Inferior parietal cortex (tissue), 1 donor: Measurements from ENCODE around the gene ELMO3.

Experiments
- DNase-seq: peaks from one replicate; pipeline ENCODE4 v3.0.0-alpha.2; 2016; ENCODE audit errors: extremely low spot score

The ELMO3 gene, protein sequence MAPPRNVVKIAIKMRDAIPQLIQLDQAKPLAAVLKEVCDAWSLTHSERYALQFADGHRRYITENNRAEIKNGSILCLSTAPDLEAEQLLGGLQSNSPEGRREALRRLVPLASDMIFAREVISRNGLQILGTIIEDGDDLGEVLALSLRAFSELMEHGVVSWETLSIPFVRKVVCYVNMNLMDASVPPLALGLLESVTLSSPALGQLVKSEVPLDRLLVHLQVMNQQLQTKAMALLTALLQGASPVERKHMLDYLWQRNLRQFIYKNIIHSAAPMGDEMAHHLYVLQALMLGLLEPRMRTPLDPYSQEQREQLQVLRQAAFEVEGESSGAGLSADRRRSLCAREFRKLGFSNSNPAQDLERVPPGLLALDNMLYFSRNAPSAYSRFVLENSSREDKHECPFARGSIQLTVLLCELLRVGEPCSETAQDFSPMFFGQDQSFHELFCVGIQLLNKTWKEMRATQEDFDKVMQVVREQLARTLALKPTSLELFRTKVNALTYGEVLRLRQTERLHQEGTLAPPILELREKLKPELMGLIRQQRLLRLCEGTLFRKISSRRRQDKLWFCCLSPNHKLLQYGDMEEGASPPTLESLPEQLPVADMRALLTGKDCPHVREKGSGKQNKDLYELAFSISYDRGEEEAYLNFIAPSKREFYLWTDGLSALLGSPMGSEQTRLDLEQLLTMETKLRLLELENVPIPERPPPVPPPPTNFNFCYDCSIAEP

GRCh38 chr16:67199011-67199807, at the start of gene ELMO3:
ELMO3 (plus strand) TSS chr16:67199131; CDS start chr16:67199327, 196 bp downstream.
- no peak for DNase-seq

- no peak for DNase-seq
These were observed 49.5 kb upstream of the ELMO3 start for GRCh38 chr16:67149276-67150046.

DNA sequence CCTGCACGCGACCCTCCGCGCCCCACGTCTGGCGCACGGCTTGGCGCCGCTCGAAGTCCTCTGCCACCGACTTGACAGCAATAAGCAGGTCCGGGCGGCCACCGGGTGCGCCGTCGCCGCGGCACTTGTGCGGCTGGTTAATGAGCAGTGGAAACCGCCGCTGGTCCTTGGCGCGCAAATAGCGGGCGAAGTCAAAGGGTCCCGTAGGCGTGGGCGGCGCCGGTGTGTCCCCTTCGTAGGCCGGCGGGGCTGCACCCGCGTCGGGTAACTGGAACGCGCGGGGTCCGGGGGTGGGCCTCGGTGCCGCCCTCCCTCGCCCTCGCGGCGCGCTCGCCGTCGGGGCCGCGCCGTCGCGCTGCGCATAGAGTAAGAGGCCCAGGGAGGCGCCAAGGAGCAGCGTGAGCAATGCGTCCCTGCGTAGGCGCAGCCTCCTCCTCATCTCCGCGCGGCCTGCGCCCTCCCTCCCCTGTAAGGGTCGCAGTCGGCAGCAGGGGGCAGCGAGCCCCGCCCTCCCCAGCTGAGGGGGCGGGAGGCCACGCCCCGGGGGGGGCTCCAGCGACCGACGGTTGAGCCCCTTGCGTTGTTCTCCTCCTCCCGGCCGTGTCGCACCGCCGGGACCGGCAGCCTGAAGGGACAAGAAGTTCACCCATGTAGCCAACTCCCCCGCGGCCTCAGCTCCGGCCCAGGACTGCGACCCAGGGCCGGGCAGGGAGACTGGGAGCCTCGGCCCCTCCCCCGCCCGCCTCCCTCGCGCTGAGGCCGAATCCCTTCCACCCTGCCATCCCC, 48.7 kb upstream of the ELMO3 start:
- no peak for DNase-seq

DNA sequence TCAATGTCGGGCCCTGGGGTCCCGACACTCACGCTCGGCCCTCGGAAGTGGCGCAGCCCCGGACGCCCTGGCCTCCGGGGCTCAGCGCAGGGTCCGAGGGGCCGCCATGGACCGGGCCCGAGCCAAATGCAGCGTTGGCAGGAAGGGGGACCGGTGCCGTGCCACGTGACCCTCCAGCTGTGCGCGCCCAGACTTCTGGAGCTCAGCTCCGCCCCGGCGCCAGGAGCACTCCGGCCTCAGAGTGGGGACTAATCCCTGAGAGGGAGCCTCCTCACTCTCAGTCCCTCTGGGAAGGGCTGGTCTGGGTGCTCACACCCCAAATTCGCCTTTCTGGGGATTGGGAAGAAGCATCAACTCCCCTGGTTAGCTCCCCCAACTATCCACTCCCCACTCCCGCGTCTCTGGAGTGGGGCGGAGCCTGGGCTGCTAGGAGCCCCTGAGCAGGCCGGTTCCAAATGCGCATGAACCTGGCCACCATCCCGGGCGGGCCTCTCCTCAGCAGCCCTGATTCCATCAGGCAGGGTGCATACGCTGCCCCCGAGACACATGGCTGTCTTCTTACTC, 48.0 kb upstream of the ELMO3 start, which contains the start of gene B3GNT9:
Gene B3GNT9, minus strand, starts transcription at position 166 of the 564 bp plus-strand sequence. CDS start 513 bp downstream, outside the sequence.
- peak; percentile 66 for DNase-seq

DNA sequence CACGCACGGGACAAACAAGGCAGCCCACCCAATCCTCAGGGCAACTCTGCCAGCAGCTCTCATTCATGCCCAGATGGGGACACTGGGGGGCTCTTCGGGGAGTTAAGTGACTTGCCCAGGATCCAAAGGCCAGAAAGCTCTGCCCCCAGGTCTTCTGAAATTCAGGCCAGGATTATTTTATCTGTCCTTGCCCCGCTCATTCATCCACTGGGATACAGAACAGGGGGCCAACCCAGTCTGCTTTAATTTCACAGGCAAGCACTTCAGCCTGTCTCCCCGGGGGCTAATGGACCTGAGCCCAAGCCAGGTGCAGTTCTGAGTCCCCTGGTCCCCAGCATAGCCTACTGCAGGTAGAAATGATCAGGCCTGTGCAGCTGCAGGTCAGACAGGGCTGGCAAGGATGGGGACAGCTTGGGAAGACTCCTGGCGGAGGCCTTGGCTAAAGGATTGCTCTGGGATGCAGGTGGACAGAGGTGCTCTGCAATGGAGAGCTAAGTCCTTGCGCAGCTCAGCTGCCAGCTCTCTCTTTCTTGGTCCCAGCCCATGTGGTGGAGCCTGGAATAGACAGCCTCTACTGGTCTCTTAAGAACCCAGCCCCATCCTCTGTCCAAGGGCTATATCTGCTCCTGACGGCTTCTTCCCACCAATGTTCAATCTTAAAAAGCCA, 47.4 kb upstream of the ELMO3 start:
- DNase-seq: no peak

DNA sequence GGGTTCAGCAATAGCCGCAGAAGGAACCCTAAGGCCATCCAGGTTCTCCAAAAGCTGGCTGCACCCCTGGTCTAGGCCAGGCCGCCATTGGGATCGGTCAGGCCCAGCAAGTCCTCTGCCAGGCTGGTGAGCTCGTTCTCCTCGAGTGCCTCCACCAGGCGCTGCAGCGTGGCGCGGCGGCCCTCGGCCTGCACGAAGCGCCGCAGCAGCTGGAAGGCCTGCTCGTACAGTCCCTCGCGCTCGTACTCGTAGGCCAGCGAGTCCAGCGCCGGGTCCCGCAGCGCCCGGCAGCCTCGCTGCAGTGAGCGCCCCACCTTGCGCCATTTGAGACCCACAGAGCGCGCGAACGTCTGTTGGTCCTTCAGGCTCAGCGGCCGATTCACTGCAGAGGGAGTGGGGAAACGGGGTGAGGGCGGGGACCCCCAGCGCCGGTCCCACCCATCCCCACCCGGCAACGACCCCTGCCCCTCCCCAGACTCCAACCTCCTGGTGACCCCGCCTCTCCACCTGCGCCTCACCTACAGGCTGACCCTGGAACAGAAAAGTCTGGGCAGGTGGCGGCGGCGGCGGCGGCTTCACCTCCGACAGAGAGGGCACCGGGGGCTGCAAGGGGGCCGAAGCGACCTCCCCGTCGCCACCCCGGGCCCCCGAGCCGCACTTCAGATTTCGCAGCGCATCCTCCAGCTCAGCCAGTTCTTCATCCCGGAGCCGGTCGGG, 44.2 kb upstream of the ELMO3 start:
- DNase-seq: no peak

DNA sequence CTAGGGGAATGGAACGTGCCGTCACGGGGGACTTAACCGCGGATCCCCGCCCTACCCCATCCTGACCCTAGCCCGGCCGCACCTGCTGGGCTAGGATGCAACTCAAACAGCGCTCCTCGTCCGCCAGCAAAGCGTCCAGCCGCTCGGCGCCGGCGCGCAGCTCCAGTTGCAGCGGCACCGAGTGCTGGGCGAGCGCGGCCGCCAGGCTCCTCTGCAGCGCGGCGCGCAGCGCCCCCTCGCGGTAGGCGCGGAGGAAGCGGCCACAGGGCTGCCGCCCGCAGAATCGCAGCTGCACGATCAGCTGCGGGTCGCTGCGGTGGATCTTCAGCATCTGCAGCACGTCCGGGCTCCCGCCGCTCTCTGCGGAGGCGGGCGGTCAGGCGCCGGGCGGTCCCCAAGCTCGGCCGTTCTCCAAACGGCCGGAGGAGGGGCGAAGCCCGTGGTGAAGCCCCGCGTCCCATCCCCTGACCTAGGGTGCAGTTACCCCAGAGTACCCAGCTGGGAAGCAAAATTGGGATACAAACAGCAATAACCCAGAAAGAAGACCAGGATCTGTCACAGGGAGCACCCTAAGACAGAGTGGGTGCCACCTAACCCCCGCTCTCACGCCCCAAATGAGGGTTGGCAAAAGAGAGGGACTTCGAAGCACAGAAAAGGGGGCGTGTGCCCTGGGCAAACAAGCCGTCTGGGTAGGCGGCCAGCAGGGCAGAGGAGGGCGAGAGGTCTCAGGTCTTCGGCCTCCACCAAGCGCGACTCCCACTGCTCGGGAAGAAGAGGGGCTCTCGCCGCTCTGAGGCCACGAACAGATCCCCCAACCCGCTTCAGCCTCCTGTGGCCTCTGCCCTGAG, 43.4 kb upstream of the ELMO3 start:
- peak; percentile 79 for DNase-seq

DNA sequence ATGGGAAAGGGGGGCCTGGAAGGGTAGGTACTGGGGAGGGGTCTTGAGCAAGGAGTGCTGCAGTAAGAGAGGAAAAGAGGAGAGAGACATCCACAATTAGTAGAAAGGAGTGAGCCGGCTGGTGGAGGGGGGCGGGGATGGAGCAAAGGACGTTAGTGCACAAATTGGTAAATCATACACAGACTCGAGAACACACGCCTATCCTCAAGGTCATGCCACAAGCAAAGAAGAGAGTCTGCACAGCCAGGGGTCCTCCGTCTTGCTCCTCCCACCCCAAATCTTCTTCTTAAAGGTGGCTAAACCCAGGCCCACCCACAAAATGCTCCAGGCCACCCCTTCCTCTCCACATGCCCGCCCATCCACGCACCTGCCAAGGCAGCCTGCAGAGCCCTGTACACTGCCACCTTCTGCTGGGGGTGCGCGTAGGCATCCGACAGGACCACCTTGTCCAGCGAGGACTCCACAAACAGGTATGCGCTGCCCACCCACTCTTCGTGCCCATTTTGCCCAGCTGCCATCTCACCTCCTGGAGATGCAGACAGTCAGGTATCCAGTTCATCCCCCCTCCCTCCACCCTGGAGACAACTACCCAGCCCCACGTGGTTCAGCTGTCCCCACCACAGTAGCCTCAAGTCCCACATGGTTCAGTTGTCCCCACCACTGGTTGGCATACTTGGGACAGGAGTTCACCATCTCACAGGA, 42.6 kb upstream of the ELMO3 start:
- DNase-seq: no peak

DNA sequence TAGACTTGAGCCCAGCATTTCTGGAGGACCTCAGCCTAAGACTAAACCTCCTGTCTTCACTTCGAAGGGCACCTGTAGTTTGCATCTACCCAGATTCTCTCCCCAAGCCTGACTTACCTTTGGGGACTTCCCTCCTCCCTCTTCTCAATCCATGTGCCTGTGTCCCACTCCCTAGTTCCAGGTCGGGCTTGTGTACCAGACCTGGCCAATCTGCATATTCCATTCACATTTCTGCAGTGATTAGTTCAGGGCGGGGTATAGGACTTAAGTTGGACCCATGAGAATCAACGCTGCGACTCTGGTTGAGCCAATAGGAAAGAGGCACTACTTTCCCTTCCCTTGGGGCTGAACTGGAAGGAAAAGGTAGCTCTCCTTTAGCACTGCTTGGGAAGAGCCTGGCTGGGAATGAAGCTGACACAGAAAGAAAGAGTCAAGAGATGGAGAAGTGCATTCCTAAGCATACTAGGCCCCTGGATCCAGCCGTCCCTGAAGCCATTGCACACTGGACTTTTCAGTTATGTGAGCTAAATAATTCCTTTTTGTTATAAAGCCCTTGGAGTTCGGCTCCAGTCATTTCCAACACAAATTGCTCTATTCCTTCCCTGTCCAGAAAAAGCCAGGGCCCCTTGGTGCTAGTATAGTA, 41.7 kb upstream of the ELMO3 start:
- DNase-seq: no peak

GRCh38 chr16:67157892-67158635, 40.9 kb upstream of the ELMO3 start:
- no peak for DNase-seq

DNA sequence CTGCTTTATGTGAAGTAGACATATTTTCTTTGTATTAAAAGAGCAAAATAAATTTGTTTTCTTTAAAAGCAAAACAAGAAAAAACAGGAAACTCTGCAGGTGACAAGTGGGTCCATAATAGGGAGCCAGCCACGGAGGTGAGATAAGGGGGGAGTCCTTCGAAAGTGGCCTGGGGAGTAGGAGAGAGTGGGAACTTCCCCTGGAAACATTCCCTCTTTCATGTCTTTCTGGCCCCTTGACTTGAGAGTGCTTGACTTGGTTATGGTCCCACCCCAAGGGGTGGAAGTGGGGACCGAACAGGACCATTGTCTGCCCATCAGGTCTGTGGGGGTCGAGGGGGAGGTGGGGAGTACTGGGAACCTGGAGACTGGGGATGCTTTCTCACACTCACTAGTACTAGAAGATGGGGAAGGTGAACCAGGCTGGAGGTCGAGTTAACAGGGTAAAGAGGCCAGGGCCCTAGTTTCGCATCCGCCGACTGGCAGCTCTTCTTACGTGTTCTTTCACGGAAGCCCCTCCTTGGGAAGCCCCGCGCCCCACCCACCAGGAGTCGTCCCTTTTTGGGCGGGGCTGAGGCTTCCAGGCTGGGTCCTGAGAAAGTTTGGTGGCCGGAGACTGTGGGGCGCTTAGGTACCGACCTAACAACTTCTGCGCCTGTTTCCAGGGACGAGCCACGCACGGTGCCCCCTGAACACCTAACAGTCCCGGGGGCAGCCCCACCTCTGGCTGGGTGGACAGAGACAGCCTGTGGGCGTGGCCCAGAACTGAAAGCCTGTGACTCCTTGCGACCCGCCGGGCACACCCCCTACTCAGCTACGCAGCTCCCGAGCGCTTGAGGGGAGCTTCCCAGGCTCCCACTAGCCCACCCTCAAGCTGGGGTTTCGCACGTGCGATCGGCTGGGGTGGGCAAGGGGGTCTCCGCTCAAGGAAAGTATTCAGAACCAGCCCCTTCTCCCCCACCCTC, 40.0 kb upstream of the ELMO3 start:
- DNase-seq: no peak

- DNase-seq: no peak
These were observed 37.3 kb upstream of the ELMO3 start for GRCh38 chr16:67161595-67162058.

DNA sequence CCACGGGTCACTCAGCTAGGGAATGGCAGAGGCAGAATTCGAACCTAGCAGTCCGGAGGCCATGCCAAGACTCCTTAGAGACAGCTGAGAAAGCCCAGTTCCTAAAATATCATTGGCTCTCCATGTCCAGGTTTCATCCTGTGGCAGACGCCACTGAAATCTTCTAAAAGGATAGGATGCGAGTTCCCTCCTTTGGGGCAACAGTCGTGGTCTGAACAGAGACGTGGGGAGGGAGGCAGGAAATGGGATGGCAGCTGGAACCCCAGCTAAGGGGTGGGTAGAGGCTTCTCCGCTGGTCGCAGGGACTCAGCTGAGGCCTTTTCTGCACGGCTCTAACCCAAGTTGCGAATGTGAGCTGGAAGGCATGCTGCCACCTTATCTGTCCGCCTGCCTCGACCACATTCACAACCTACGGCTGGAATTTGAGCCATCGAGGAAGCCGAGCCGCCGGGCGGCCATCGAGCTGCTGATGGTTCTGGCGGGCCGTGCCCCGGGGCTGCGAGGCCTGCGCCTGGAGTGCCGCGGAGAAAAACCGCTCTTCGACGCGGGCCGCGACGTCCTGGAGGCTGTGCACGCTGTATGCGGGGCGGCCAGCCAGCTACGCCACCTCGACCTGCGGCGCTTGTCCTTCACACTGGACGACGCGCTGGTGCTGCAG, 36.3 kb upstream of the ELMO3 start:
- no peak for DNase-seq
